GM23338 (cell line): Measurements from ENCODE around the gene CACNG1. TPM values are rescaled to one million over a fixed set of nuclear protein-coding genes. Genes with fewer than 3 reads are reported as not detected.

Experiments
- ATAC-seq: fragments of 200-7000 bp; cut with Tn5 transposase; 3 replicates; pipeline ENCODE4 v1.9.1; 2020
- DNase-seq: peaks from one replicate; pipeline ENCODE4 v3.0.0-alpha.2; 2015; ENCODE audit warnings: low spot score
- H2AFZ ChIP-seq: fragments of 200-600 bp; sonication (generic); 2 replicates; pipeline ENCODE4 v1.8.0; 2016; ENCODE audit warnings: antibody characterized with exemption, mild to moderate bottlenecking, moderate library complexity
- H3F3A ChIP-seq: fragments of 200-600 bp; sonication (generic); replicated peaks from 2 replicates; pipeline ENCODE4 v1.8.0; 2017; ENCODE audit warnings: antibody characterized with exemption, mixed run types, low read depth
- H3K27ac ChIP-seq: fragments of 200-600 bp; sonication (generic); 2 replicates; pipeline ENCODE4 v1.6.1; 2016; ENCODE audit warnings: low read depth
- H3K27me3 ChIP-seq: fragments of 200-600 bp; sonication (generic); 2 replicates; pipeline ENCODE4 v1.8.0; 2016; ENCODE audit warnings: mild to moderate bottlenecking, mixed run types, moderate library complexity; ENCODE audit not compliant: insufficient read depth
- H3K36me3 ChIP-seq: fragments of 200-600 bp; sonication (generic); 2 replicates; pipeline ENCODE4 v1.8.0; 2016; ENCODE audit warnings: mild to moderate bottlenecking; ENCODE audit not compliant: insufficient read depth
- H3K4me1 ChIP-seq: fragments of 200-600 bp; sonication (generic); 2 replicates; pipeline ENCODE4 v1.8.0; 2016; ENCODE audit warnings: mild to moderate bottlenecking, moderate library complexity; ENCODE audit not compliant: insufficient read depth
- H3K4me2 ChIP-seq: fragments of 200-600 bp; sonication (generic); 2 replicates; pipeline ENCODE4 v1.7.1; 2017; ENCODE audit warnings: mixed run types
- H3K4me3 ChIP-seq: fragments of 200-600 bp; sonication (generic); 2 replicates; pipeline ENCODE4 v1.6.1; 2016; ENCODE audit warnings: mixed run types
- H3K79me2 ChIP-seq: fragments of 200-600 bp; sonication (generic); replicated peaks from 2 replicates; pipeline ENCODE4 v1.8.0; 2017; ENCODE audit warnings: mild to moderate bottlenecking; ENCODE audit not compliant: insufficient read depth
- H3K9me2 ChIP-seq: fragments of 200-600 bp; sonication (generic); 2 replicates; pipeline ENCODE4 v1.8.0; 2017; ENCODE audit not compliant: insufficient read depth
- H4K20me1 ChIP-seq: fragments of 200-600 bp; sonication (generic); replicated peaks from 2 replicates; pipeline ENCODE4 v1.8.0; 2017; ENCODE audit warnings: mild to moderate bottlenecking; ENCODE audit not compliant: insufficient read depth
- H3K27ac Mint-ChIP-seq: 2 replicates; pipeline ENCODE4 v1.8.0; 2020; ENCODE audit warnings: inconsistent platforms, mild to moderate bottlenecking, moderate library complexity, mixed read lengths
- H3K27me3 Mint-ChIP-seq: 3 replicates; pipeline ENCODE4 v1.8.0; 2022; ENCODE audit warnings: low read depth, mild to moderate bottlenecking, moderate library complexity, mixed read lengths, inconsistent platforms; ENCODE audit not compliant: insufficient read depth, poor library complexity
- H3K36me3 Mint-ChIP-seq: 3 replicates; pipeline ENCODE4 v1.8.0; 2021; ENCODE audit warnings: low read depth, mild to moderate bottlenecking, inconsistent platforms, moderate library complexity, mixed read lengths
- H3K4me1 Mint-ChIP-seq: 3 replicates; pipeline ENCODE4 v1.8.0; 2020; ENCODE audit warnings: mild to moderate bottlenecking, inconsistent platforms, mixed read lengths
- H3K4me3 Mint-ChIP-seq: 3 replicates; pipeline ENCODE4 v1.8.0; 2021; ENCODE audit warnings: moderate library complexity, mild to moderate bottlenecking, inconsistent platforms, mixed read lengths
- H3K9me3 Mint-ChIP-seq: 3 replicates; pipeline ENCODE4 v1.8.0; 2020; ENCODE audit warnings: moderate library complexity, mild to moderate bottlenecking, inconsistent platforms, mixed read lengths
- CREB1 ChIP-seq: fragments of 250-450 bp; sonication (Bioruptor Pico); IDR thresholded peaks from 2 replicates; pipeline ENCODE4 v1.5.0; 2020; ENCODE audit warnings: low read depth, mild to moderate bottlenecking, moderate library complexity
- EZH2 ChIP-seq: fragments of 200-600 bp; sonication (generic); IDR thresholded peaks from one replicate; pipeline ENCODE4 v1.8.0; 2017; ENCODE audit warnings: antibody characterized with exemption, mild to moderate bottlenecking, low read depth; ENCODE audit not compliant: unreplicated experiment
- EZH2phosphoT487 ChIP-seq: fragments of 200-600 bp; sonication (generic); IDR thresholded peaks from one replicate; pipeline ENCODE4 v1.8.1; 2018; ENCODE audit warnings: antibody characterized with exemption; ENCODE audit not compliant: unreplicated experiment
- POLR2AphosphoS5 ChIP-seq: IDR thresholded peaks from 2 replicates; pipeline ENCODE4 v1.6.1; 2016; ENCODE audit warnings: antibody characterized with exemption, low read depth
- REST ChIP-seq: IDR thresholded peaks from one replicate; pipeline ENCODE4 v1.6.1; 2018; ENCODE audit warnings: antibody characterized with exemption; ENCODE audit not compliant: unreplicated experiment
- ZNF114 ChIP-seq: fragments of 250-450 bp; sonication (Bioruptor Pico); IDR thresholded peaks from 2 replicates; pipeline ENCODE4 v1.5.0; 2020; ENCODE audit warnings: mild to moderate bottlenecking, moderate library complexity
- ZNF462 ChIP-seq: fragments of 250-450 bp; sonication (Bioruptor Pico); IDR thresholded peaks from 2 replicates; pipeline ENCODE4 v1.5.0; 2020; ENCODE audit warnings: mild to moderate bottlenecking, moderate library complexity
- polyA plus RNA-seq: library from polyadenylated mRNA; unstranded; fragments of >200 nt; fragmentation: Nextera tagmentation; extraction: Ambion mirVana; gene quantifications from 2 replicates; pipeline ENCODE4 v1.2.1, GENCODE V29; 2016
- total RNA-seq: library from RNA; depleted of rRNA; stranded (reverse); fragments of >200 nt; shearing (Covaris generic); gene quantifications from 2 replicates; pipeline ENCODE4 v1.2.3, GENCODE V29; 2014

CACNG1 gene
- total and polyA plus RNA-seq, 2 experiments from 2014 or later: not detected

GRCh38 chr17:67026341-67026740, 18.0 kb upstream of the CACNG1 start:
- no peaks in the 10 kb centered on the region for H3K9me2 ChIP-seq
- H3K27me3 Mint-ChIP-seq: peaks cover 2% of the 10 kb centered on the region
- no peaks in the 10 kb centered on the region for H3F3A ChIP-seq
- no peak overlapping the region for H3K4me2 ChIP-seq
- TF ChIP-seq EZH2phosphoT487: no peak
- TF ChIP-seq ZNF462 (CRISPR knock-in tag): no peak
- no peak for TF ChIP-seq REST
- no peak for TF ChIP-seq CREB1 (CRISPR knock-in tag)
- TF ChIP-seq POLR2AphosphoS5: no peak
- no peak for TF ChIP-seq EZH2
- TF ChIP-seq ZNF114 (CRISPR knock-in tag): no peak
- ATAC-seq (no peak), DNase-seq (no peak)
- no peaks in the 10 kb centered on the region for H3K36me3 Mint-ChIP-seq
- H3K4me3 Mint-ChIP-seq: no peak overlapping the region
- no peaks in the 10 kb centered on the region for H3K36me3 ChIP-seq
- H3K27me3 ChIP-seq: no peaks in the 10 kb centered on the region
- no peak overlapping the region for H2AFZ ChIP-seq
- no peak overlapping the region for H3K27ac ChIP-seq
- no peaks in the 10 kb centered on the region for H3K4me1 Mint-ChIP-seq
- no peak overlapping the region for H3K4me3 ChIP-seq
- no peaks in the 10 kb centered on the region for H3K9me3 Mint-ChIP-seq
- H3K27ac Mint-ChIP-seq: no peak overlapping the region
- H3K4me1 ChIP-seq: no peaks in the 10 kb centered on the region
- no peaks in the 10 kb centered on the region for H4K20me1 ChIP-seq
- no peaks in the 10 kb centered on the region for H3K79me2 ChIP-seq
